Panc1 (cell line): Measurements from ENCODE around the gene NEMP1. TPM values are rescaled to one million over a fixed set of nuclear protein-coding genes. Genes with fewer than 3 reads are reported as not detected.

Experiments used
- ATAC-seq: fragments of 200-7000 bp; cut with Tn5 transposase; 2 replicates; pipeline ENCODE4 v1.9.1; 2020; ENCODE audit warnings: mild to moderate bottlenecking, moderate library complexity
- BruUV-seq: library from RNA; stranded (reverse); fragments of 400-500 nt; replicated peaks from 2 replicates; lab custom pipeline; 2021; lab: Mats Ljungman, UMichigan
- CTCF ChIA-PET: fragments of 300-600 bp; sonication (Branson Sonifier 250); formaldehyde crosslinking; loops from one replicate; lab custom pipeline; 2022; ENCODE audit warnings: antibody characterized with exemption; lab: Charles Lee
- POLR2A ChIA-PET: fragments of 300-600 bp; sonication (Branson Sonifier 250); formaldehyde crosslinking; loops from one replicate; lab custom pipeline; 2022; ENCODE audit warnings: antibody characterized with exemption; lab: Charles Lee
- DNase-seq: peaks from one replicate; pipeline ENCODE4 v3.0.0-alpha.2; 2010; ENCODE audit warnings: low read depth, low spot score
- H3K27ac ChIP-seq: 2 replicates; pipeline ENCODE4 v1.5.1; 2011; ENCODE audit warnings: mild to moderate bottlenecking, low read length, inconsistent platforms
- H3K27me3 ChIP-seq: fragments of 200-500 bp; sonication (Bioruptor generic); 2 replicates; pipeline ENCODE4 v1.6.0; 2014; ENCODE audit warnings: low read length, inconsistent platforms; ENCODE audit not compliant: control insufficient read depth, insufficient read depth
- H3K36me3 ChIP-seq: fragments of 200-500 bp; sonication (Bioruptor generic); 2 replicates; pipeline ENCODE4 v1.5.1; 2014; ENCODE audit warnings: inconsistent platforms, mild to moderate bottlenecking, low read length, moderate library complexity; ENCODE audit not compliant: control insufficient read depth, insufficient read depth
- H3K4me1 ChIP-seq: 2 replicates; pipeline ENCODE4 v1.5.1; 2011; ENCODE audit warnings: inconsistent platforms, mild to moderate bottlenecking, low read length, moderate library complexity; ENCODE audit not compliant: control insufficient read depth, insufficient read depth
- H3K4me3 ChIP-seq, 2 experiments: 2 replicates each; pipeline ENCODE4 v1.5.1; 2011 to 2012; ENCODE audit warnings: low read depth in 2 of 2, low read length in 2 of 2, mild to moderate bottlenecking in 2 of 2, inconsistent platforms in 1 of 2, moderate library complexity in 1 of 2
- H3K9me3 ChIP-seq: fragments of 200-500 bp; sonication (Bioruptor generic); 2 replicates; pipeline ENCODE4 v1.5.1; 2014; ENCODE audit warnings: low read depth, mild to moderate bottlenecking, inconsistent platforms, low read length, moderate library complexity; ENCODE audit not compliant: control insufficient read depth, insufficient read depth
- CTCF ChIP-seq: fragments of 450-650 bp; IDR thresholded peaks from 2 replicates; pipeline ENCODE4 v1.5.1; 2017; ENCODE audit warnings: mild to moderate bottlenecking
- POLR2AphosphoS5 ChIP-seq: IDR thresholded peaks from 2 replicates; pipeline ENCODE4 v1.6.1; 2012; ENCODE audit warnings: mild to moderate bottlenecking, low read depth, low read length, moderate library complexity
- REST ChIP-seq, 2 experiments: IDR thresholded peaks; 2 replicates each; pipeline ENCODE4 v1.6.1; 2011 to 2012; ENCODE audit warnings: low read depth in 2 of 2, control low read depth in 1 of 2, low read length in 1 of 2, mild to moderate bottlenecking in 1 of 2, moderate library complexity in 1 of 2; ENCODE audit not compliant: insufficient read depth in 1 of 2
- SIN3A ChIP-seq: IDR thresholded peaks from 2 replicates; pipeline ENCODE4 v1.6.1; 2012; ENCODE audit warnings: low read depth, mild to moderate bottlenecking, low read length, moderate library complexity, borderline replicate concordance; ENCODE audit not compliant: insufficient read depth
- TCF7L2 ChIP-seq: IDR thresholded peaks from 2 replicates; pipeline ENCODE4 v1.6.1; 2011; ENCODE audit warnings: mild to moderate bottlenecking, low read depth, low read length, inconsistent platforms
- in situ Hi-C: cut with HindIII; loops from 2 replicates; pipeline ENCODE4 v1.10.0; 2016; ENCODE audit warnings: low sequenced_read_pairs, low pct_unique_long_range_greater_than_20kb
- intact Hi-C: fragments of 100-400 bp; cut with micrococcal nuclease; formaldehyde crosslinking; loops from one replicate; pipeline ENCODE4 v1.10.0; 2022; ENCODE audit not compliant: unreplicated experiment
- total RNA-seq: library from RNA; stranded (reverse); gene quantifications from one replicate; pipeline ENCODE4 v1.2.1, GENCODE V29; 2021; ENCODE audit not compliant: unreplicated experiment

The NEMP1 gene
- total RNA-seq, 1 experiment from 2014 or later = 46.9 TPM

DNA sequence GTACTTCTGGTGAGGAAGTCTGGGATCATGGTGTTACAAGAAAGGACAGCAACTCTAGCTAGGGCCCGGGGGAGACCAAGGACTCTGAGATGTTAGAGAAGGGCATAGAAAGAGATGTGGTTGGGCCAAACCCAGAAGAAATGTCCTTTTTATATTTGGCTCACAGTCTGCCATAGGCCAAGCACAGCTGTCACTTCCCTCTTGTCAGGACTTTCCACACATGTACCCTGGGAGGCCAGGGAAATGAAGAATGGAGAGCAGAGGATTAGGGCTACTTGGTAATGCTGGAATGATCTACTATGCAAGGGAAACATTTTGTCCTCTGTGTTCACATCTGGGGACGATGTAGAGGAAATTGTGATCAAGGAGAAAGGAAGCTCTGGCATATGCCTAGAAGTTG is 37.8 kb downstream of the NEMP1 start:
- Histone ChIP-seq H3K4me3 (no peak overlapping the region), H3K9me3 (no peaks in the 10 kb centered on the region), H3K27ac (no peak overlapping the region), H3K36me3 (no peaks in the 10 kb centered on the region), H3K4me1 (no peaks in the 10 kb centered on the region), H3K27me3 (peaks cover 22% of the 10 kb centered on the region)
- in situ Hi-C loops = no loop called here
- intact Hi-C loops = no loop called here
- BruUV-seq = no TSS peak
- CTCF ChIA-PET = no interaction called here
- no peak for ATAC-seq
- DNase-seq = no peak
- POLR2A ChIA-PET = no interaction called here
- no peak for TF ChIP-seq REST (IDR thresholded peaks at IDR 0.05; ENCODE audit: insufficient read depth in 1 of 2, low read depth in 2 of 2, low read length in 1 of 2)
- TF ChIP-seq CTCF = no peak
- no peak for TF ChIP-seq TCF7L2
- no peak for TF ChIP-seq SIN3A
- TF ChIP-seq POLR2AphosphoS5 = no peak

DNA sequence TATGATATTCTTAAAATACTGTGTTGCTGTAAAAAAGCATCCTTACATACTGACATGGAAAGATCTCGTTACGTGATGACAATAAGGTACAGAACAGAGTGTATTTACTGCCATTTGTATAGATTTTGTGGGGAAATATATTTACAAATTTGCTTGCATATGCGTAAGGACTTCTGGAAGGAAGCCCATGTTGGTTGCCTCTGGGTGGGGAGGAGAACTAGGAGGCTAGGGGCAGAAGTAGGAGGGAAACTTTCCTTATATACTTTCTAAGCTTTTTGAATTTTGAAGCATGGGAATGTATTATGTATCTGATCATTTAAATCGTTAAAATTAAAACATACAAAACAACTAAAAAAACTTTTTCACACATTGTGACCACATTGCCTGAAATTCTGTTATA is 38.4 kb downstream of the NEMP1 start:
- Histone ChIP-seq H3K4me1 (no peaks in the 10 kb centered on the region), H3K36me3 (no peaks in the 10 kb centered on the region), H3K9me3 (no peaks in the 10 kb centered on the region), H3K27ac (no peak overlapping the region), H3K4me3 (no peak overlapping the region), H3K27me3 (peaks cover 17% of the 10 kb centered on the region)
- no peak for ATAC-seq
- ChIA-PET CTCF (no interaction called here), POLR2A (no interaction called here)
- no peak for DNase-seq
- no peak for TF ChIP-seq TCF7L2
- no peak for TF ChIP-seq CTCF
- no peak for TF ChIP-seq POLR2AphosphoS5
- no peak for TF ChIP-seq REST (IDR thresholded peaks at IDR 0.05; ENCODE audit: insufficient read depth in 1 of 2, low read depth in 2 of 2, low read length in 1 of 2)
- no peak for TF ChIP-seq SIN3A
- no TSS peak for BruUV-seq
- intact Hi-C loops (no loop called here), in situ Hi-C loops (no loop called here)
